Measurements from ENCODE around the gene SLC35B1. TPM values are rescaled to one million over a fixed set of nuclear protein-coding genes. Genes with fewer than 3 reads are reported as not detected.

SLC35B1 gene
- total RNA-seq, result 100 to 1,000 TPM in 1 of 3 donors, 10 to 100 TPM in 2; 74.0 to 121 (median 90.2) TPM
- 50.3 TPM for total RNA-seq (2013)

- peak; percentile 62 for TF ChIP-seq CTCF (IDR thresholded peaks at IDR 0.05)
- peak within 1 kb of the TSS; percentile 58 for H3K4me3 ChIP-seq (ENCODE audit: low read length)
- peaks cover 9% of the 10 kb centered on the region for H3K36me3 Mint-ChIP-seq
Observed at GRCh38 chr17:49707608-49708514, at the start of gene SLC35B1. SLC35B1 (minus strand) TSS chr17:49707964; CDS start chr17:49707833, 131 bp downstream.

GRCh38 chr17:49757151-49757777 is 49.5 kb upstream of the SLC35B1 start:
- Histone ChIP-seq H3K4me3 (ENCODE audit: low read length) (no peak overlapping the region), H3K4me1 (ENCODE audit: control insufficient read depth, insufficient read depth, low read length) (peaks cover 86% of the 10 kb centered on the region), H3K36me3 (ENCODE audit: control insufficient read depth, insufficient read depth, low read length) (peaks cover 13% of the 10 kb centered on the region), H3K27ac (ENCODE audit: low read length) (peak overlapping the region; percentile 51), H3K27me3 (ENCODE audit: control insufficient read depth, insufficient read depth, low read length) (no peaks in the 10 kb centered on the region), H3K9me3 (ENCODE audit: control insufficient read depth, insufficient read depth, low read length) (no peaks in the 10 kb centered on the region)
- DNase-seq, result no peak
- TF ChIP-seq CTCF (IDR thresholded peaks at IDR 0.05), result no peak
- H3K4me3 Mint-ChIP-seq, result peak overlapping the region; percentile 72
- H3K36me3 Mint-ChIP-seq, result no peaks in the 10 kb centered on the region
- H3K27ac Mint-ChIP-seq, result peak overlapping the region; percentile 95 to 97
- intact Hi-C loops (cut with micrococcal nuclease), result no loop called here
- WGBS (ENCODE audit: insufficient coverage), result 86% methylated on average over 6 of the region's 6 CpGs
- no peak for ATAC-seq
- peaks cover 82 to 85% of the 10 kb centered on the region in 2 donors for H3K4me1 Mint-ChIP-seq
- no peaks in the 10 kb centered on the region for H3K27me3 Mint-ChIP-seq (ENCODE audit: low read depth in 2 of 2)
- no peaks in the 10 kb centered on the region for H3K9me3 Mint-ChIP-seq

More at GRCh38 chr17:49707608-49708514, at the start of gene SLC35B1:
- DNase-seq (peak; percentile 95 to 99), ATAC-seq (peak; percentile 97 to 99 (median 98))
- no peaks in the 10 kb centered on the region for H3K9me3 ChIP-seq (ENCODE audit: control insufficient read depth, insufficient read depth, low read length)
- H3K4me1 ChIP-seq (ENCODE audit: control insufficient read depth, insufficient read depth, low read length), result peaks cover 27% of the 10 kb centered on the region
- H3K27me3 ChIP-seq (ENCODE audit: control insufficient read depth, insufficient read depth, low read length), result no peaks in the 10 kb centered on the region
- peaks cover 63% of the 10 kb centered on the region for H3K36me3 ChIP-seq (ENCODE audit: control insufficient read depth, insufficient read depth, low read length)
- H3K27ac Mint-ChIP-seq, result peak within 1 kb of the TSS; percentile 97 to 98
- intact Hi-C loops (cut with micrococcal nuclease), result loop anchor here (1.0 kb wide), 2 partner anchors 30 to 80 kb away; partner anchors contain the start of genes KAT7 and SPOP
- H3K9me3 Mint-ChIP-seq, result no peaks in the 10 kb centered on the region
- no peaks in the 10 kb centered on the region for H3K27me3 Mint-ChIP-seq (ENCODE audit: low read depth in 2 of 2)
- peak within 1 kb of the TSS; percentile 96 for H3K4me3 Mint-ChIP-seq
- peak within 1 kb of the TSS; percentile 93 for H3K27ac ChIP-seq (ENCODE audit: low read length)
- peaks cover 57 to 60% of the 10 kb centered on the region in 2 donors for H3K4me1 Mint-ChIP-seq
- WGBS (ENCODE audit: insufficient coverage), result 2% methylated on average over 53 of the region's 53 CpGs

GRCh38 chr17:49756323-49757150 is 48.8 kb upstream of the SLC35B1 start:
- 75% methylated on average over 9 of the region's 9 CpGs for WGBS (ENCODE audit: insufficient coverage)
- no peak overlapping the region for H3K4me3 ChIP-seq (ENCODE audit: low read length)
- Mint-ChIP-seq H3K4me1 (peaks cover 78 to 81% of the 10 kb centered on the region in 2 donors), H3K9me3 (no peaks in the 10 kb centered on the region), H3K27me3 (ENCODE audit: low read depth in 2 of 2) (no peaks in the 10 kb centered on the region), H3K4me3 (peak overlapping the region; percentile 72), H3K27ac (peak overlapping the region; percentile 95 to 97), H3K36me3 (no peaks in the 10 kb centered on the region)
- no peaks in the 10 kb centered on the region for H3K27me3 ChIP-seq (ENCODE audit: control insufficient read depth, insufficient read depth, low read length)
- DNase-seq (no peak), ATAC-seq (no peak)
- TF ChIP-seq CTCF (IDR thresholded peaks at IDR 0.05), result no peak
- H3K9me3 ChIP-seq (ENCODE audit: control insufficient read depth, insufficient read depth, low read length), result no peaks in the 10 kb centered on the region
- intact Hi-C loops (cut with micrococcal nuclease), result no loop called here
- peaks cover 13% of the 10 kb centered on the region for H3K36me3 ChIP-seq (ENCODE audit: control insufficient read depth, insufficient read depth, low read length)
- H3K4me1 ChIP-seq (ENCODE audit: control insufficient read depth, insufficient read depth, low read length), result peaks cover 86% of the 10 kb centered on the region
- H3K27ac ChIP-seq (ENCODE audit: low read length), result peak overlapping the region; percentile 51
